K562 (cell line): ENCODE results near the gene PURA.

Source experiments
- ATF1 ChIP-seq, 2 experiments: fragments of 450-650 bp in 1 of 2; IDR thresholded peaks; 2 replicates each; pipeline ENCODE4 v1.6.1; 2016; ENCODE audit warnings: missing compliant biosample characterization in 1 of 2, missing genetic modification characterization in 1 of 2
- COPS2 ChIP-seq: fragments of 450-650 bp; conservative IDR thresholded peaks from 2 replicates; pipeline ENCODE4 v1.6.1; 2016; ENCODE audit warnings: mild to moderate bottlenecking, moderate library complexity
- DIDO1 ChIP-seq: fragments of 450-650 bp; IDR thresholded peaks from 2 replicates; pipeline ENCODE4 v1.6.1; 2016; ENCODE audit warnings: low read depth, missing biosample characterization, missing genetic modification characterization
- EZH2 ChIP-seq: IDR thresholded peaks from 2 replicates; pipeline ENCODE4 v1.6.1; 2012; ENCODE audit warnings: low read depth, mild to moderate bottlenecking, inconsistent platforms, low read length, borderline replicate concordance
- KDM5B ChIP-seq: fragments of 200-600 bp; sonication (generic); IDR thresholded peaks from 2 replicates; pipeline ENCODE4 v1.6.1; 2012; ENCODE audit warnings: low read depth, mild to moderate bottlenecking, moderate library complexity, low read length, control low read depth, inconsistent platforms; ENCODE audit not compliant: insufficient replicate concordance
- SIN3A ChIP-seq, 2 experiments: fragments of 150-350 bp in 1 of 2; IDR thresholded peaks; 2 replicates each; pipeline ENCODE4 v1.6.1; 2011 to 2016; ENCODE audit warnings: borderline replicate concordance in 2 of 2, low read depth in 2 of 2, low read length in 2 of 2, mild to moderate bottlenecking in 2 of 2, moderate library complexity in 2 of 2; ENCODE audit not compliant: control insufficient read depth in 1 of 2
- TFAM ChIP-seq: fragments of 250-450 bp; sonication (Bioruptor Pico); conservative IDR thresholded peaks from 2 replicates; pipeline ENCODE4 v1.5.0; 2021; ENCODE audit warnings: mild to moderate bottlenecking, moderate library complexity
- ZSCAN32 ChIP-seq: fragments of 450-650 bp; formaldehyde crosslinking; IDR thresholded peaks from 2 replicates; pipeline ENCODE4 v1.4.0; 2020; ENCODE audit warnings: mild to moderate bottlenecking, moderate library complexity
- TF ChIP-seq, protein P1 (sequence below), 2 experiments: fragments of 450-650 bp; conservative IDR thresholded peaks; 2 replicates each; pipeline ENCODE4 v1.6.1; 2017; ENCODE audit warnings: mild to moderate bottlenecking in 2 of 2, moderate library complexity in 2 of 2

DNA sequence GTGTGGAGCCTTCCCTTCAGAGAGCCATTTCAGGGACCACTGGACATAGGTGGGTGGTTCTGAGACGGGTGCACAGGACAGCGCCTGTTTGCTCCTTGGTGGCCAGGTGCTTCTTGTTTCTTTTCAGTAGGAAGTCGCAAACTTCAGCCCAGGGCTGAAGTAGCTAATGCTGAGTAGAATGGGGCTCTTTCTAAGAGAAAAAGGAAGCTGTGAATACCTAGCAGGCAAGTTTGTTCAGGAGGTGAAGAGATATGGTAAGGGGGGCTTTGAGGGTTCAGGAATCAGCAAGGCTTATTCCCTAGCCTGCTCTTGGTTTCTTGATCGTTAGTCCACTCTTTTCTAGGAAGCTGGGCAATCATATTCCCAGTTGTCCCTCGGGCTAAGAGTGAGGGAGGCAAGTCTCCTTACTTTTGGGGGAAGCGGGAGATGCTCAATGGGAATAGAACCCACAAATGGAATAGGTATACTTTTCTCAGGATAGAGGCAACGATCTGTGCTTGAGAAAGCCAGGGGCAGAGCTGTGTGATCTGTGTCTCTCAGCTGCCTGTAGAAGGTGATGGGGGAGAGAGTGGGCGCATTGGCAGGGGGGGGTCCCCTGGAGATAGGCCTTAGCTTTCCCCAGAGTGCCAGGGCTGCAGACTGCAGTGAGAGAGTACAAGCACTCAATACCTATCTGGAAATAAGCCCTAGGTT, 1.9 kb upstream of the PURA start:
- TF ChIP-seq, protein P1, sequence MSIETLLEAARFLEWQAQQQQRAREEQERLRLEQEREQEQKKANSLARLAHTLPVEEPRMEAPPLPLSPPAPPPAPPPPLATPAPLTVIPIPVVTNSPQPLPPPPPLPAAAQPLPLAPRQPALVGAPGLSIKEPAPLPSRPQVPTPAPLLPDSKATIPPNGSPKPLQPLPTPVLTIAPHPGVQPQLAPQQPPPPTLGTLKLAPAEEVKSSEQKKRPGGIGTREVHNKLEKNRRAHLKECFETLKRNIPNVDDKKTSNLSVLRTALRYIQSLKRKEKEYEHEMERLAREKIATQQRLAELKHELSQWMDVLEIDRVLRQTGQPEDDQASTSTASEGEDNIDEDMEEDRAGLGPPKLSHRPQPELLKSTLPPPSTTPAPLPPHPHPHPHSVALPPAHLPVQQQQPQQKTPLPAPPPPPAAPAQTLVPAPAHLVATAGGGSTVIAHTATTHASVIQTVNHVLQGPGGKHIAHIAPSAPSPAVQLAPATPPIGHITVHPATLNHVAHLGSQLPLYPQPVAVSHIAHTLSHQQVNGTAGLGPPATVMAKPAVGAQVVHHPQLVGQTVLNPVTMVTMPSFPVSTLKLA (conservative IDR thresholded peaks at IDR 0.05), result no peak
- no peak for TF ChIP-seq KDM5B
- no peak for TF ChIP-seq ATF1 (CRISPR knock-in tag; IDR thresholded peaks at IDR 0.05)
- TF ChIP-seq ATF1 (tag; IDR thresholded peaks at IDR 0.05), result no peak
- TF ChIP-seq DIDO1 (tag), result no peak
- TF ChIP-seq SIN3A (IDR thresholded peaks at IDR 0.05; ENCODE audit: borderline replicate concordance in 2 of 2, control insufficient read depth in 1 of 2, low read depth in 2 of 2, low read length in 2 of 2), result no peak
- no peak for TF ChIP-seq ZSCAN32 (CRISPR knock-in tag)
- TF ChIP-seq COPS2, result no peak
- TF ChIP-seq EZH2, result no peak
- TF ChIP-seq TFAM (CRISPR knock-in tag), result no peak
